ENCODE measurements around the gene SPATC1L.

Gene SPATC1L

DNA sequence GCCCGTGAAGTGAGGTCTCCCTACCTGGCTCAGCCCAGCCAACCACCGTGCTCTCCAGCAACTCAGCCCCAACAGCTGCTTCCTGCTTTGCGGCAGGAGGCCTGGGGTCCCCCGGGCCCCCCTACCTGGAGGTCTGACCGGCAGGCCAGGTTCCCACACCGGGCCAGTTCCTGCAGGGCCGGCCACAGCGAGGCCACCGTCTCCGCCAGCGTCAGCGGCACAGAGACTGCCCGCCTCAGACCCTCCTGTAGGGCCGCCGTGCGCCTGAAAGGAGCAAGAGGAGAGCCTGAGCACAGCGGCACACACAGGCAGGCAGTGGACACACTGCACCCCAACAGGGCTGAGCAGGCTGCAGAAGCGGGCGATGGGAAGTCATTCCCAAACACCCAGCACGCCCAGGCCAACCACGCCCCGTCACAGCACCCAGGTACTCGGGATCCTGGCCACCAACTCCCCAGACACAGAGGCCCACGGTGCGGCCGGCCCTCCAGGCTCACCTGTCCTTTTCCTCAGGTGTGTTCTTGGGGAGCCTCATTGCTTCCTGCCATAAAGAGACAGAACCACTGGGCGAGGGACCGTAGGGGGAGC lies 45.8 kb downstream of the SPATC1L start (continued):
- TF ChIP-seq ZNF292 (tag by site-specific recombination; IDR thresholded peaks at IDR 0.05; ENCODE audit: borderline replicate concordance, low read depth) (no peak), SCRT1 (tag by site-specific recombination; IDR thresholded peaks at IDR 0.05; ENCODE audit: borderline replicate concordance) (no peak), ZIC2 (tag by site-specific recombination; IDR thresholded peaks at IDR 0.05) (no peak), EGR2 (tag by site-specific recombination; IDR thresholded peaks at IDR 0.05; ENCODE audit: low read depth) (no peak), ZNF266 (tag by site-specific recombination; IDR thresholded peaks at IDR 0.05; ENCODE audit: low read depth) (no peak)

DNA sequence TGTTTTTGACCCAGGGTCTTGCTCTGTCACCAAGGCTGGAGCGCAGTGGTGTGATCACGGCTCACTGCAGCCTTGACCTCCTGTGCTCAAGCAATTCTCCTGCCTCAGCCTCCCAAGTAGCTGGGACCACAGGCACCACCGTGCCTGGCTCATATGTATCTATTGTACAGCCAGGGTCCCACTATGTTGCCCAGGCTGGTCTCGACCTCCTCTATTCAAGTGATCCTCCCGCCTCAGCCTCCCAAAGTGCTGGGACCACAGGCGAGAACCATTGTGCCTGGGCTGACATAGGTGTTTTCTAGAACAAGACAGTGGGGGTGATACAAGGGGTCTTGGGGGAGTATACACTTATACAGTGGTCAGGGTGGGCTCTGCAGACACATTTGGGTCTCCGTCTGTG lies 46.4 kb downstream of the SPATC1L start:
- Histone ChIP-seq H3K4me3 (ENCODE audit: low read depth, low read length) (no peak overlapping the region), H3K27ac (ENCODE audit: extremely low read depth, low read depth, low read length) (no peak overlapping the region), H3K36me3 (ENCODE audit: control insufficient read depth in 2 of 2, insufficient read depth in 1 of 2, low read length in 2 of 2) (no peaks in the 10 kb centered on the region), H3K9me3 (ENCODE audit: control insufficient read depth, insufficient read depth, low read depth, low read length) (no peaks in the 10 kb centered on the region), H3K4me1 (ENCODE audit: control insufficient read depth, insufficient read depth, low read length) (no peaks in the 10 kb centered on the region)
- ChIA-PET POLR2A (no interaction called here), CTCF (interaction anchor here (0.7 kb wide), 1 partner anchor 71 kb away, joined by 3 read pairs; no protein-coding TSS in a partner anchor)
- TF ChIP-seq TRIM28 (IDR thresholded peaks at IDR 0.05; ENCODE audit: borderline replicate concordance, low read length), result no peak

DNA sequence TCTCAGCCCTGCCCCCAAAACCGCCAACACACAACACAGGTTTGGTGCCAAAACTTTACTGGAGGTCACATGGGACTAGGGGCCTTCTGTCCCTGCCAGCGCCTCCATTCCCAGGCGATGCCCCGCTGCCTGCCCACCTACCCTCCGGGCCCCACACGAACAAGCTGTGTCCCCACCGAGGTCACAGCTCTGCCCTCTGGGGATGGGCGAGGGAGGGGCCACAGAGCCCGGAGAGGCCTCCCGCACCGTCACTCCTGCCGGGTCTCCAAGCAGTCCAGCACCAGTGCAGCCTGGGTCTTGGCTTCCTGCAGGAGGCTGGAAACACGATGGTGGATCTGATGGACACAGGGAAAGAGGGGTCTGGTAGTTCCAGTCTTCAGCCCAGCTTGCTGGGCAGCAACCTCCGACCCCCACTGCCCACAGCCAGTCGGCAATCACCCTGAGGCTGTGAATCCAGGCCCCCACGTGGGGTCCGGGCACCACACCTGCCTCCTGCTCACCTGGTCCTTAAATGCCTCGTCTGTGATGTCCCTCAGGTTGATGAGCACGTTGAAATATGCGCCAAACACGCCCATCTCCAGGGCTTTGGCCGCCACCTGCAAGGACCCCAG lies 47.4 kb downstream of the SPATC1L start:
- Histone ChIP-seq H3K4me1 (ENCODE audit: control insufficient read depth, insufficient read depth, low read length) (no peaks in the 10 kb centered on the region), H3K36me3 (ENCODE audit: control insufficient read depth in 2 of 2, insufficient read depth in 1 of 2, low read length in 2 of 2) (no peaks in the 10 kb centered on the region), H3K4me3 (ENCODE audit: low read depth, low read length) (no peak overlapping the region), H3K27ac (ENCODE audit: extremely low read depth, low read depth, low read length) (no peak overlapping the region), H3K9me3 (ENCODE audit: control insufficient read depth, insufficient read depth, low read depth, low read length) (no peaks in the 10 kb centered on the region)
- POLR2A ChIA-PET, result no interaction called here
- no peak for TF ChIP-seq ZNF501 (tag by site-specific recombination; IDR thresholded peaks at IDR 0.05)
- TF ChIP-seq, protein P1, sequence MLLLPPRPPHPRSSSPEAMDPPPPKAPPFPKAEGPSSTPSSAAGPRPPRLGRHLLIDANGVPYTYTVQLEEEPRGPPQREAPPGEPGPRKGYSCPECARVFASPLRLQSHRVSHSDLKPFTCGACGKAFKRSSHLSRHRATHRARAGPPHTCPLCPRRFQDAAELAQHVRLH (tag by site-specific recombination; IDR thresholded peaks at IDR 0.05), result no peak
- no peak for TF ChIP-seq GLI4 (tag by site-specific recombination; IDR thresholded peaks at IDR 0.05)
- TF ChIP-seq KLF8 (tag by site-specific recombination; IDR thresholded peaks at IDR 0.05), result no peak
- TF ChIP-seq, protein P2, sequence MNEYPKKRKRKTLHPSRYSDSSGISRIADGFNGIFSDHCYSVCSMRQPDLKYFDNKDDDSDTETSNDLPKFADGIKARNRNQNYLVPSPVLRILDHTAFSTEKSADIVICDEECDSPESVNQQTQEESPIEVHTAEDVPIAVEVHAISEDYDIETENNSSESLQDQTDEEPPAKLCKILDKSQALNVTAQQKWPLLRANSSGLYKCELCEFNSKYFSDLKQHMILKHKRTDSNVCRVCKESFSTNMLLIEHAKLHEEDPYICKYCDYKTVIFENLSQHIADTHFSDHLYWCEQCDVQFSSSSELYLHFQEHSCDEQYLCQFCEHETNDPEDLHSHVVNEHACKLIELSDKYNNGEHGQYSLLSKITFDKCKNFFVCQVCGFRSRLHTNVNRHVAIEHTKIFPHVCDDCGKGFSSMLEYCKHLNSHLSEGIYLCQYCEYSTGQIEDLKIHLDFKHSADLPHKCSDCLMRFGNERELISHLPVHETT (tag by site-specific recombination; IDR thresholded peaks at IDR 0.05), result no peak
- no peak for TF ChIP-seq YY2 (tag by site-specific recombination; IDR thresholded peaks at IDR 0.05)
- TF ChIP-seq ZNF76 (tag by site-specific recombination; IDR thresholded peaks at IDR 0.05; ENCODE audit: borderline replicate concordance, low read depth), result no peak
- no peak for TF ChIP-seq ZNF837 (tag by site-specific recombination; IDR thresholded peaks at IDR 0.05)
- TF ChIP-seq, protein P3, sequence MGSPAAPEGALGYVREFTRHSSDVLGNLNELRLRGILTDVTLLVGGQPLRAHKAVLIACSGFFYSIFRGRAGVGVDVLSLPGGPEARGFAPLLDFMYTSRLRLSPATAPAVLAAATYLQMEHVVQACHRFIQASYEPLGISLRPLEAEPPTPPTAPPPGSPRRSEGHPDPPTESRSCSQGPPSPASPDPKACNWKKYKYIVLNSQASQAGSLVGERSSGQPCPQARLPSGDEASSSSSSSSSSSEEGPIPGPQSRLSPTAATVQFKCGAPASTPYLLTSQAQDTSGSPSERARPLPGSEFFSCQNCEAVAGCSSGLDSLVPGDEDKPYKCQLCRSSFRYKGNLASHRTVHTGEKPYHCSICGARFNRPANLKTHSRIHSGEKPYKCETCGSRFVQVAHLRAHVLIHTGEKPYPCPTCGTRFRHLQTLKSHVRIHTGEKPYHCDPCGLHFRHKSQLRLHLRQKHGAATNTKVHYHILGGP (tag by site-specific recombination; IDR thresholded peaks at IDR 0.05), result no peak
- TF ChIP-seq, protein P4, sequence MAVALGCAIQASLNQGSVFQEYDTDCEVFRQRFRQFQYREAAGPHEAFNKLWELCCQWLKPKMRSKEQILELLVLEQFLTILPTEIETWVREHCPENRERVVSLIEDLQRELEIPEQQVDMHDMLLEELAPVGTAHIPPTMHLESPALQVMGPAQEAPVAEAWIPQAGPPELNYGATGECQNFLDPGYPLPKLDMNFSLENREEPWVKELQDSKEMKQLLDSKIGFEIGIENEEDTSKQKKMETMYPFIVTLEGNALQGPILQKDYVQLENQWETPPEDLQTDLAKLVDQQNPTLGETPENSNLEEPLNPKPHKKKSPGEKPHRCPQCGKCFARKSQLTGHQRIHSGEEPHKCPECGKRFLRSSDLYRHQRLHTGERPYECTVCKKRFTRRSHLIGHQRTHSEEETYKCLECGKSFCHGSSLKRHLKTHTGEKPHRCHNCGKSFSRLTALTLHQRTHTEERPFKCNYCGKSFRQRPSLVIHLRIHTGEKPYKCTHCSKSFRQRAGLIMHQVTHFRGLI (tag by site-specific recombination; IDR thresholded peaks at IDR 0.05), result no peak
- TF ChIP-seq ZBTB20 (tag by site-specific recombination; IDR thresholded peaks at IDR 0.05), result no peak
- no peak for TF ChIP-seq ZNF555 (tag by site-specific recombination; conservative IDR thresholded peaks at IDR 0.05)
- TF ChIP-seq ZFP69B (tag by site-specific recombination; IDR thresholded peaks at IDR 0.05), result no peak
- TF ChIP-seq TRIM28 (IDR thresholded peaks at IDR 0.05; ENCODE audit: borderline replicate concordance, low read length), result no peak
- TF ChIP-seq, protein P5, sequence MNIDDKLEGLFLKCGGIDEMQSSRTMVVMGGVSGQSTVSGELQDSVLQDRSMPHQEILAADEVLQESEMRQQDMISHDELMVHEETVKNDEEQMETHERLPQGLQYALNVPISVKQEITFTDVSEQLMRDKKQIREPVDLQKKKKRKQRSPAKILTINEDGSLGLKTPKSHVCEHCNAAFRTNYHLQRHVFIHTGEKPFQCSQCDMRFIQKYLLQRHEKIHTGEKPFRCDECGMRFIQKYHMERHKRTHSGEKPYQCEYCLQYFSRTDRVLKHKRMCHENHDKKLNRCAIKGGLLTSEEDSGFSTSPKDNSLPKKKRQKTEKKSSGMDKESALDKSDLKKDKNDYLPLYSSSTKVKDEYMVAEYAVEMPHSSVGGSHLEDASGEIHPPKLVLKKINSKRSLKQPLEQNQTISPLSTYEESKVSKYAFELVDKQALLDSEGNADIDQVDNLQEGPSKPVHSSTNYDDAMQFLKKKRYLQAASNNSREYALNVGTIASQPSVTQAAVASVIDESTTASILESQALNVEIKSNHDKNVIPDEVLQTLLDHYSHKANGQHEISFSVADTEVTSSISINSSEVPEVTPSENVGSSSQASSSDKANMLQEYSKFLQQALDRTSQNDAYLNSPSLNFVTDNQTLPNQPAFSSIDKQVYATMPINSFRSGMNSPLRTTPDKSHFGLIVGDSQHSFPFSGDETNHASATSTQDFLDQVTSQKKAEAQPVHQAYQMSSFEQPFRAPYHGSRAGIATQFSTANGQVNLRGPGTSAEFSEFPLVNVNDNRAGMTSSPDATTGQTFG (tag by site-specific recombination; IDR thresholded peaks at IDR 0.05; ENCODE audit: borderline replicate concordance), result no peak
- TF ChIP-seq ZNF248 (tag by site-specific recombination; IDR thresholded peaks at IDR 0.05), result no peak
- TF ChIP-seq ZNF423 (tag by site-specific recombination; IDR thresholded peaks at IDR 0.05), result no peak
- TF ChIP-seq ZNF664 (tag by site-specific recombination; IDR thresholded peaks at IDR 0.05), result no peak
- CTCF ChIA-PET, result interaction anchor here (0.6 kb wide), 1 partner anchor 297 kb away, joined by 4 read pairs; no protein-coding TSS in a partner anchor

All from HEK293 (cell line).